Right cardiac atrium (tissue), 5 donors: Measurements from ENCODE around the gene PRKN. TPM values are rescaled to one million over a fixed set of nuclear protein-coding genes. Genes with fewer than 3 reads are reported as not detected.

ENCODE experiments used
- ATAC-seq, 2 donors: fragments of 200-7000 bp; cut with Tn5 transposase; one replicate each; pipeline versions ENCODE4 v1.8.0 to v1.9.1; 2020; ENCODE audit warnings: moderate library complexity in 2 of 2, mild to moderate bottlenecking in 1 of 2
- DNase-seq, 3 donors: peaks; one replicate each; pipeline ENCODE4 v3.0.0-alpha.2; 2020
- H3K27ac ChIP-seq: one replicate; pipeline ENCODE4 v1.5.1; 2013; ENCODE audit warnings: mild to moderate bottlenecking, low read length, control low read depth, moderate library complexity
- H3K27me3 ChIP-seq: one replicate; pipeline ENCODE4 v1.6.1; 2013; ENCODE audit not compliant: control insufficient read depth, insufficient read depth
- H3K4me1 ChIP-seq: one replicate; pipeline ENCODE4 v1.6.1; 2013; ENCODE audit warnings: low read length; ENCODE audit not compliant: control insufficient read depth, insufficient read depth
- H3K4me3 ChIP-seq: one replicate; pipeline ENCODE4 v1.5.1; 2013; ENCODE audit warnings: low read length, control low read depth
- H3K9me3 ChIP-seq: one replicate; pipeline ENCODE4 v1.6.1; 2013; ENCODE audit warnings: low read length; ENCODE audit not compliant: control insufficient read depth
- WGBS: extraction: QIAGEN DNeasy Blood & Tissue Kit; methylation state at CpG from one replicate; pipeline ENCODE4 v1.1.7; 2013; 5-methylcytosine and 5-hydroxymethylcytosine counted together
- intact Hi-C, 4 donors: fragments of 100-400 bp; cut with DNase I; formaldehyde crosslinking; loops; one replicate each; pipeline versions ENCODE4 v1.11.0 to v1.14.0; 2022 to 2023
- polyA plus RNA-seq: library from polyadenylated mRNA; stranded (reverse); fragments of 200-250 nt; gene quantifications from one replicate; pipeline ENCODE4 v1.2.3, GENCODE V29; 2013
- total RNA-seq, 4 donors: library from RNA; stranded (reverse); fragmentation: NEBNext Ultra II Directional; extraction: Animal tissue kit (Norgen Biotek cat#: 25700); gene quantifications; one replicate each; pipeline ENCODE4 v1.2.1, GENCODE V29; 2021
- donor health status: healthy with polysubstance abuse.
- donor health status: DM: no; HTN: yes; CAD: no.
- donor health status: DM: no; HTN: no; CAD: no.
- donor health status: DM: no; HTN: yes; CAD: no; lungs with severe emphysema.
- donor health status: DM: yes; HTN: yes; CAD: no.

PRKN gene
- total and polyA plus RNA-seq, 5 donors = 9.6 to 33.0 (median 24.8) TPM

DNA sequence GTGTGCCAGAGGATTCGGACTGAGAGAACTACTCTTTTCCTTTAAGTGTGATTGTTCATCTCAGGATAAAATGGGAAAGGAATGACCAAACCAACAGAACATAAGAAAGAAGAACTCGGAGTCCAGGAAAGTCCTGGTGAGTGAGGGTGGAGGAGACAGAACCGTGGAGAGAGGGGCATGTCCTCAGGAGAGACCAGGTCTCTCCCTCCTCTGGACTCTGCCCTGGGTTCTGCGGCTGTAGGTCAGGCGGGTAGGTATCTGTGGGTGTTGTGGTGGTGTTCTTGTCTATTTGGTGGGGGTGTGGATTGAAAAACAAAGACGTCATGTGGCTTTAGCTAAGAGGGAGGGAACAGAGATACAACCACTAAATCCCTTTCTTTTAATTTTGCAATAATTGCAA, 1424.6 kb downstream of the PRKN start:
- H3K4me1 ChIP-seq = no peaks in the 10 kb centered on the region
- intact Hi-C loops = no loop called here
- H3K27ac ChIP-seq = no peak overlapping the region
- H3K4me3 ChIP-seq = no peak overlapping the region
- H3K27me3 ChIP-seq = no peaks in the 10 kb centered on the region
- no peak for DNase-seq
- 87% methylated on average over 6 of the region's 6 CpGs for WGBS
- ATAC-seq = no peak
- H3K9me3 ChIP-seq = no peaks in the 10 kb centered on the region

DNA sequence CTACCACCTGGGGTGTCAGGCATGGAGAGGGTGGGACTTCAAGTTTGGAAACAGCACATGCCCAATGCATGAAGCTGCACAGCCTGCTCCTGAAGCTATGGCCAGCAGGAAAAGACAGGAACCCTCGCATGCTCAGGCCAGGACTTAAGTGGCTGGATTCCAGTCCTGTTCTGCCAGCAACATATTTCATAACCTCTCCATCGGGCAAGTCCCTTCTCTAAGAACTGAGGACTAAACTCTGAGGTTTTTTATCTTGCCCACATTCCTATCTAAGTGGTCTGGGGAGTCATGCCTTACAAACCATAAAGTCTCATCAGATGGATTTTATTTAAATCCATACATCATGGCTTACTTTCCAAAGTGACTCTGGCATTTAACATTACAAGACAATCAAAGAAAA, 1426.2 kb downstream of the PRKN start:
- DNase-seq (peak; percentile 34 to 67 (median 58)), ATAC-seq (peak; percentile 77 to 92)
- intact Hi-C loops = no loop called here
- Histone ChIP-seq H3K27ac (no peak overlapping the region), H3K4me1 (no peaks in the 10 kb centered on the region), H3K4me3 (no peak overlapping the region), H3K27me3 (no peaks in the 10 kb centered on the region), H3K9me3 (no peaks in the 10 kb centered on the region)
- WGBS = 37% methylated on average over 2 of the region's 2 CpGs

DNA sequence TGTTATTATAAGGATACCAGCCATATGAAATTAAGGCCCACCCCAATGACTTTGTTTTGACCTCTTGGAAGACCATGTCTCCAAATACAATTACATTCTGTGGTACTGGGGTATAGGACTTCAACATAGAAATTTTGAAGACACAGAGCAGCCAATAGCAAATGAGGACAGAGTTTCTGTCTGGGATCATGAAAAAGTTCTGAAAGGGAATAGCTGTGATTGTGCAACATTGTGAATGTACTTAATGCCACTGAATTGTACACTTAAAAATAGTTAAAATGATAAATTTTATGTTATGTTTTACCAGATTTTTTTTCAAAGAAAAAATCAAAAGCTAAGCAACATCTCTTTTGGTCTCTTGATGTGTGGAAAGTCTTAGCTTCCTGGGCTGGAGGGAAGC, 1426.7 kb downstream of the PRKN start:
- H3K4me3 ChIP-seq = no peak overlapping the region
- H3K4me1 ChIP-seq = no peaks in the 10 kb centered on the region
- H3K9me3 ChIP-seq = no peaks in the 10 kb centered on the region
- H3K27ac ChIP-seq = no peak overlapping the region
- DNase-seq = no peak
- no peaks in the 10 kb centered on the region for H3K27me3 ChIP-seq
- peak in 1 of 2 donors; percentile 50 for ATAC-seq
- intact Hi-C loops = no loop called here

DNA sequence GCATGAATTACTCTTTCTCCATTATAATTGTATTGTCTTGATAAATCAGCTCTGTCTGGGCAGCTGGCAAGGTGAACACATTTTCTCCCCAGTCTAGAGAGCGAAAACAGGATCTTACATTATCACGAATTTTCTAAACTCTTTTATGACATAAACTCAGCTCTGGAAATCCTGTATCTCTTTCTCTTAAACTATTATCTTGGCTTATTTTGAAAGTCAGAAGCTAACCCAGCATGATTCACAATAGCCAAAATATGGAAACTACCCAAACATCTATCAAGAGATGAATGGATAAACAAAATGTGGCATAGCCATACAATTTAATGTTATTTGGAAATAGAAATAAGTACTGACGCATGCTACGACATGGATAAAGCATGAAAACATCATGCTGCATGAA, 1427.8 kb downstream of the PRKN start:
- no peak overlapping the region for H3K4me3 ChIP-seq
- intact Hi-C loops = no loop called here
- H3K27ac ChIP-seq = no peak overlapping the region
- no peaks in the 10 kb centered on the region for H3K27me3 ChIP-seq
- no peak for ATAC-seq
- no peaks in the 10 kb centered on the region for H3K9me3 ChIP-seq
- no peaks in the 10 kb centered on the region for H3K4me1 ChIP-seq
- 90% methylated on average over 4 of the region's 4 CpGs for WGBS
- DNase-seq = no peak

Other genes with a start within 250 kb of the PRKN start
- gene PACRG, start 208 bp upstream of the PRKN start, total RNA-seq = 1 to 10 TPM; 3.9 to 9.4 (median 4.8) TPM
- 4.9 TPM for gene PACRG, start 208 bp upstream of the PRKN start, polyA plus RNA-seq